RWPE1 (cell line): ENCODE data around the gene FBN2.
"Not testable (repeated sequence)": the region's sequence is repeated elsewhere in the genome, so short reads cannot be mapped to it uniquely, and the experiment has no call there.

Source experiments
- CTCF ChIA-PET: fragments of 350-600 bp; sonication (Branson Sonifier 250); formaldehyde crosslinking; extraction: SDS; loops from one replicate; lab custom pipeline; 2021; lab: Yijun Ruan, JAX
- POLR2A ChIA-PET: fragments of 400-600 bp; formaldehyde crosslinking; extraction: SDS; loops from one replicate; lab custom pipeline; 2020; ENCODE audit warnings: antibody characterized with exemption; ENCODE audit not compliant: low non-redundant PET; lab: Yijun Ruan, JAX
- DNase-seq: peaks from one replicate; pipeline ENCODE4 v3.0.0; 2012; ENCODE audit warnings: low spot score
- H3K27ac ChIP-seq: fragments of 450-650 bp; 2 replicates; pipeline ENCODE4 v1.5.1; 2017
- CTCF ChIP-seq: fragments of 450-650 bp; conservative IDR thresholded peaks from 2 replicates; pipeline ENCODE4 v1.5.1; 2017; ENCODE audit warnings: low read depth, mild to moderate bottlenecking

FBN2 gene

GRCh38 chr5:128466980-128467379 is 71.1 kb downstream of the FBN2 start:
- H3K27ac ChIP-seq = no peak overlapping the region
- no peak for TF ChIP-seq CTCF
- no peak for DNase-seq
- POLR2A ChIA-PET = no interaction called here
- CTCF ChIA-PET = no interaction called here

- TF ChIP-seq CTCF = no peak
- DNase-seq = no peak
- CTCF ChIA-PET = no interaction called here
- H3K27ac ChIP-seq = no peak overlapping the region
- POLR2A ChIA-PET = no interaction called here
Observed at GRCh38 chr5:128466554-128466953, 71.5 kb downstream of the FBN2 start.

- POLR2A ChIA-PET = no interaction called here
- H3K27ac ChIP-seq = no peak overlapping the region
Observed at GRCh38 chr5:128464596-128464995, 73.4 kb downstream of the FBN2 start.

GRCh38 chr5:128462330-128462729 is 75.7 kb downstream of the FBN2 start:
- no peak overlapping the region for H3K27ac ChIP-seq
- ChIA-PET CTCF (no interaction called here), POLR2A (no interaction called here)
- no peak for TF ChIP-seq CTCF
- no peak for DNase-seq

More at GRCh38 chr5:128464596-128464995, 73.4 kb downstream of the FBN2 start:
- CTCF ChIA-PET = no interaction called here
- DNase-seq = no peak
- no peak for TF ChIP-seq CTCF

- DNase-seq, POLR2A ChIA-PET, H3K27ac ChIP-seq: not testable (repeated sequence)
- CTCF ChIA-PET = interaction anchor here (0.6 kb wide), 2 partner anchors 624 to 711 kb away, joined by 4 read pairs; no protein-coding TSS in a partner anchor
Observed at GRCh38 chr5:128457147-128457915, 80.7 kb downstream of the FBN2 start.

- no peak for TF ChIP-seq CTCF
- no peak for DNase-seq
- H3K27ac ChIP-seq = no peak overlapping the region
- POLR2A ChIA-PET = no interaction called here
- CTCF ChIA-PET = no interaction called here
Observed at GRCh38 chr5:128455841-128456361, 82.1 kb downstream of the FBN2 start.

- ChIA-PET CTCF (no interaction called here), POLR2A (no interaction called here)
- H3K27ac ChIP-seq = no peak overlapping the region
- DNase-seq = no peak
- TF ChIP-seq CTCF = no peak
Observed at GRCh38 chr5:128453121-128453520, 84.9 kb downstream of the FBN2 start.

- H3K27ac ChIP-seq, POLR2A ChIA-PET, CTCF ChIA-PET, DNase-seq: not testable (repeated sequence)
Observed at GRCh38 chr5:128447224-128447623, 90.8 kb downstream of the FBN2 start.
